Activated gamma-delta T cell treated with anti-CD3 and anti-CD28 coated beads, Interleukin-2, amount 50 U/mL, for 16 hours (primary cell): ENCODE measurements around the gene SLC34A3.

ENCODE experiments used
- DNase-seq: peaks from one replicate; pipeline ENCODE4 v3.0.0-alpha.2; 2020; ENCODE audit warnings: low read depth

The SLC34A3 gene

DNA sequence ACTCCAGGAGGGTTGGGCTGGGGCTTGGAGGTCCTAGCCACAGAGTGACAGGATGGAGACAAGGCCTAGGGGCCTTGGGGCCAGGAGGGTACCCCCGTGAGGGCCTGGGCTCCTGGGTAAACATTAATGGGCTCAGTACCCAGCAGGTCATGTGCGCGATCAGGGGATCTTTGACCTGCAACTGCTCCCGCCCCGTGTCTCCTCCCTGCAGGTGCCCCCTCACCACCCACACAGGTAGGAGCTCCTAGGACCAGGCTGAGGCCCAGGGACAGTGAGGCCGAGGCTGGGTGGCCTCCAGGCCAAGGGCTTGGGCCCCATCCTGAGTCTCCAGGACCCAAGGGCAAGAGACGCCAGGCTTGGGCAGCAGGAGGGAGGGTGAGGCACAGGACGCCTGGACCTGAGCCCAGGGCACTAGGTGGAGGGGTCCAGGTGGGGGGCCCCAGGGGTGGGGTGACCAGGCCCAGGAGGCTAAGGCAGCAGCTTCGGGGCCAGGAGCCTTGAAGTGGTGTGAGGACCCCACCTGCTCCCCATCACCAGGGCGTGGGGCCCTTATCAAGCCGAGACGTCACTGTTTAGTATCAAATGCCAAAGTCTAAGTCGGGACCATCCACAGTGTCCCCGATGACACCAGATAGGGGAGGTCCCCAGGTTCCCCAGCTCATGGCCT, at the start of gene SLC34A3:
SLC34A3 (plus strand) TSS at position 197 of the 667 bp plus-strand sequence. CDS start 802 bp downstream, outside the sequence.
- DNase-seq = no peak

DNA sequence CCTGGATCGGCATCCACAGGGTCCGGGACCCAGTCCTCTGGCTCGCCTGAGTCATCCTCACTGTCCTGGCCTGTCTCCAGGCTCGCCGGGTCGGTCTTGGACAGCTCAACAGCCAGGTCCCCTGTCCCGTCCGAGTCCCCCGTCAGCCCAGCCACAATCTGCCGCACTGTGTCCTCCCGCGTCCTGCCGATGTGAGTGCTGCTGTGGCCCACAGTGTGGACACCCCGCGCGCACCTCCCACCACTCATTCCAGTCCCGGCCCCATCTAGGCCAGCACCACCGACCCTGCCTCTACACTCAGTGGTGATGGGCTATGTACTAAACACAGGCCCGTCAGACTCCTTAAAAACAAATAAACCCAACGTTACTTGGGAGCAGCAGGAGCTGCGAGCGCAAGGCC, 49.0 kb upstream of the SLC34A3 start:
- DNase-seq = no peak

DNA sequence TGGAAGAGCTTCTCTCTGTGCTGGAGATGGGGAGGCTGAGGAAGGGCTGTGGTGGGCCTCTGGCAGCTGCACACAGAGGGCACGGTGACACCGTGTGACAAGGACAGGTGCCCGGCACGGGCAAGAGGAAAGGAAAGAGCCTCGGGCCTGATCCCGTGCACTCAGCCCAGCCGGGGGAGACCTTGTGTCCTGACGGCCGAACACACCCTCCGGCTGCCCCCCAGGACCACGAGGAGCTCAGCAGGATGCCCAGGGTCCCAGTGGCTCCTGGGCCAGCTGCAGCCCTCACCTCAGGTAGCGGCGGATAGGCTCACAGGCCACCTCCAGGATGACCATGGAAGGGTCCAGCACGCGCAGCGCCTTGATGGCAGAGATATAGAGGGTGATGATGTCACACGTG, 47.9 kb upstream of the SLC34A3 start:
- DNase-seq = no peak

DNA sequence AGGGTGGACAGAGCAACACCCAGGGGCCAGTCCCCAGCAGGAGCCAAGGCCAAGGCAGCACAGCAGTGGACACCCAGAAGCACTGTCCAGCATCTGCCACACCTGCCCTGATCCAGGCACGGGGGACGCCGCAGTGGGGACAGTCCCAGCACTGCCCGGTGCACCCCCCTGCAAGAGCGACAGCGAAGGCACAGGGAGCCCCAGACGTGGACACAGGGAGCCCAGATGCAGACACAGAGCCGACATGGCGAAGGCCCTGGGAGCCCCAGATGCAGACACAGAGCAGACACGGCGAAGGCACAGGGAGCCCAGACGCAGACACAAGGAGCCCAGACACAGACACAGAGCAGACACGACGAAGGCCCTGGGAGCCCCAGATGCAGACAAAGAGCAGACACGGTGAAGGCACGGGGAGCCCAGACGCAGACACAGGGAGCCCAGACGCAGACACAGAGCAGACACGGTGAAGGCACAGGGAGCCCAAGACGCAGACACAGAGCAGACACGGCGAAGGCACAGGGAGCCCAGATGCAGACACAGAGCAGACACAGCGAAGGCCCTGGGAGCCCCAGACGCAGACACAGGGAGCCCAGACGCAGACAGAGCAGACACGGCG, 46.6 kb upstream of the SLC34A3 start:
- no peak for DNase-seq

DNA sequence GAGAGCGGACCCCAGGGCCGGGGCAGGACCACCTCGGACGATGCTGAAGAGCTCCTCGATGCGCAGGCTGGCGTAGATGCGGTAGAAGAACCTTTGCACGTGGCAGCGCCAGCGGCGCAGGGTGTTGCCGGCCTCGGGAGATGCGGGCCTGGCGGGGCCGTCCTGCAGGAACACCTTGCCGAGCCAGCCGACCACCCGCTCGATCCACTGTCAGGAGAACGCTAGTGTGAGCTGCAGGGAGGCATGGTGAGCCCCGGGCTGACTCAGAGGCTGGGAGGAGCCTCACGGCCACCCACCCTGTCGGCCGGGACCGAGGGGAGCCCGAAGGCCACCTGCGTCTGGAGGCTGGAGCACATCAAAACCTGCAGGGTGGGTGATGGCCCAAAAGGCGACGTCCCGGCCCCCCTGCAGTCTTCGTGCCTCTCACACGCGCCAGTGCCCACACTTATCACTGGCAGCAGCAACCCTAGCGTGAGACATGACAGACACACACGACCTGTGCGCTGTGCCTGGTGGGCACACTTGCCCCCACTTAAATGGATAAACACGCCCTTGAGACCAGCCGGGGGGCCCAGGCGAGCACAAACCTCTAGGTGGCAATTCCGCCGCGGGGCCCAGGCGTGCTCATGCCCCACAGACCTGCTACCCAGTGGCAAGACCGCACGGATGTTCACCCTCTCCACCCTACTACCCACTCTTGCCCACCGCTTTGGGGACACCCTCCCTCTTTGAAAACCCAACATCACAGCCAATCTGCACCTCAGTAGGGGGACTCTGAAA, 45.6 kb upstream of the SLC34A3 start:
- no peak for DNase-seq

DNA sequence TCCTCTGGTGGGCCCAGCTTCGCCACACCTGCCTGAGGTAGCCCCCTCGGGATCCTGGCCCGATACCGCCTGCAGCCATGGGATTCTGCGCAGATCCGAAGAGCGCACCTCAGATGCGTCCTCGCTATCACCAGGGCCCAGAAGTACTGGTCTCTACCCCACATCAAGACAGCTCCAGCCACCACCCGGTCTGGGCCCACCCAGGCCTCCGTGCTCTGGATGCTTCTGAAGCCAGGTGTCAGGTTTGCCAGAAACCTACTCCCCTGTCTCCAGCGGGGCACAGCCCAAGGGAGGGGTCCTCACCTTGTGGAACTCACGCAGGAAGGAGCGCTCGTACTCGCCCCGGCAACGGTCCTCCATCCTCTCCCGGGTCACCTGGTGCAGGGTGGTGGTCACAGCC, 44.8 kb upstream of the SLC34A3 start:
- no peak for DNase-seq

DNA sequence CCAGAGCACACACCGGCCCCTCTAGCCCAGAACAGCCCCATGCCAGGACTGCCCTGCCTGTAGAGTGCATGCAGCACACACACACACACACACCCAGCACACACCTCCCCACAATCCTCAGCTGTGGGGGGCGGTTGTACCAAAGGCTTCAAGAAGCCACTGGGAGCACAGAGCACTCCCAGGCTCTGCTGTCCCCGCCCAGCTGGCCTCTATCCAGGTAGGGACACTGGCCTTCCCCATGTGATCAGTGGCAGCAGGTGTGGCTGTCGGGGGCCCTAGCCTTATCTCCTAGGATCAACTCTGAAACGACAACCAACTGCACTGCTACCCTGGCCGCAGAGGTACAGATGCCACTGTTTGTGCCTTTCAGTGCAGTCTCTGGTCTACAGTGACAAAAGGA, 44.3 kb upstream of the SLC34A3 start:
- DNase-seq = no peak

DNA sequence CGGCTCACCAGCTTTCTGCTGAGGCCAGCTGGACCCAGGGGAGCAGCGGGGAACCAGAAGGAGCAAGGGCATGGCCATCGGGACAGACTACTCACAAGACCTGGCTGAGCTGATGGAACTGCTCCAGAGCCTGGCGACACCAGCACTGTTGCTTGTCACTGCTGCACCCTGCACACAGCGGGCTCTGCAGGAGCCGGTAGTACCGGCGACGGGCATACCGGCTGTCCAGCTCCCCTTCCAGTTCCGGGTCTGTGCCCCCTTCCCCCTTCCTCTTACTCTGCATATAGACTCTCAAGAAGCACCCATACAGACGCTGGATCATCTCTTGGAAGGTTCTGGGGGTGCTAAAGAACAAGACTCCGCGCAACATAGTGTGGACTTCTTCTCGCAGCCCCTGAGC, 43.3 kb upstream of the SLC34A3 start:
- no peak for DNase-seq

DNA sequence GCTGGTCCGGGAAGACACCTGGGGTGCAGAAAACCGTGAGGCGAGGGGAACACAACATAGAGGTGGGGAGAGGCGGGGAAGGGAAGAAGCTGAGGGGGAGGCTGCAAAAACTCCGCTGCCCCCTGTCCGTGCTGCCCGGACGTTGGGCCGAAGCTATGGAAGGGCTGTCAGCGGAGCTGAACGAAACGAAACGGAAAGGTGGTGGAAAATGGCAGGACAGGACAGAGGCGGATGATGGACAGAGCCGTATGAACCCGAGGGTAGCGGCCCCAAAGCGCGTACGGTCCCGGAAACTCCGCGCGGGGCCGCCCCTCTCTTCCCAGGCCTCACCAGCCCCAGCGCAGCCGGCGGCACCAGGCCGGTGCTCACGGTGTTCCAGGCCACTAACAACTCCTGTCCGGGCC, 42.6 kb upstream of the SLC34A3 start:
- no peak for DNase-seq

DNA sequence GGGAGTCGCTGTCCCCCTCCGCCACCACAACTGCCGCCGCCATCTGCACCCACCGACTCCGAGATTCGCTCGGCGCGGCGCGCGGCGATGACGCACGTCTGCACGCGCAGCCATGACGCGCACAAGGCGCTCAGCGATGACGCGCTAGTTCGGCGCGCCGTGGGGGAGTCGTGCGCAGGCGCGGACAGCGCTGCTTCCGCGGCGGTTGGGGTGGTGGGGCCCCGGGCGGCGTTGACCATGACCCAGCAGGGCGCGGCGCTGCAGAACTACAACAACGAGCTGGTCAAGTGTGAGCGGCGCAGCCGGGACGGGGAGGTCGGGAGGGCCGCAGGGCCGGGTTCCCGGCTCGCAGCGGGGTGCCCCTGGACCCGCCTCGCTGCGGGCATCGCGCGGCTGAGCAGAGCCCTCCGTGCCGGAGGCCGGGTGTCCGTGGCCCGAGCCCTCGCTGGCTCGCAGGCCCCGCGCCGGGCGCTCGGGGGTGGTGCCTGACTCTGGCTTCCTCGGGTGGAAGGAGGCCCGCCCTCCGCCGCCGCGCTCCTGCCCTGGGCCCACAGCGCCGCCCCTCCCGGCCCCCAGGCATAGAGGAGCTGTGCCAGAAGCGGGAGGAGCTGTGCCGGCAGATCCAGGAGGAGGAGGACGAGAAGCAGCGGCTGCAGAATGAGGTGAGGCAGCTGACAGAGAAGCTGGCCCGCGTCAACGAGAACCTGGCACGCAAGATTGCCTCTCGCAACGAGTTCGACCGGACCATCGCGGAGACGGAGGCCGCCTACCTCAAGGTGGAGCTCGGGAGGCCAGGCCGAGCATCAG, 42.0 kb upstream of the SLC34A3 start, which contains the start of the genes ANAPC2 and SSNA1:
ANAPC2 (minus strand) TSS at position 71 of the 807 bp plus-strand sequence; CDS start at position 43, 28 bp downstream.
SSNA1 (plus strand) TSS at position 187 of the 807 bp plus-strand sequence; CDS start at position 238, 51 bp downstream.
- DNase-seq = peak; percentile 87

DNA sequence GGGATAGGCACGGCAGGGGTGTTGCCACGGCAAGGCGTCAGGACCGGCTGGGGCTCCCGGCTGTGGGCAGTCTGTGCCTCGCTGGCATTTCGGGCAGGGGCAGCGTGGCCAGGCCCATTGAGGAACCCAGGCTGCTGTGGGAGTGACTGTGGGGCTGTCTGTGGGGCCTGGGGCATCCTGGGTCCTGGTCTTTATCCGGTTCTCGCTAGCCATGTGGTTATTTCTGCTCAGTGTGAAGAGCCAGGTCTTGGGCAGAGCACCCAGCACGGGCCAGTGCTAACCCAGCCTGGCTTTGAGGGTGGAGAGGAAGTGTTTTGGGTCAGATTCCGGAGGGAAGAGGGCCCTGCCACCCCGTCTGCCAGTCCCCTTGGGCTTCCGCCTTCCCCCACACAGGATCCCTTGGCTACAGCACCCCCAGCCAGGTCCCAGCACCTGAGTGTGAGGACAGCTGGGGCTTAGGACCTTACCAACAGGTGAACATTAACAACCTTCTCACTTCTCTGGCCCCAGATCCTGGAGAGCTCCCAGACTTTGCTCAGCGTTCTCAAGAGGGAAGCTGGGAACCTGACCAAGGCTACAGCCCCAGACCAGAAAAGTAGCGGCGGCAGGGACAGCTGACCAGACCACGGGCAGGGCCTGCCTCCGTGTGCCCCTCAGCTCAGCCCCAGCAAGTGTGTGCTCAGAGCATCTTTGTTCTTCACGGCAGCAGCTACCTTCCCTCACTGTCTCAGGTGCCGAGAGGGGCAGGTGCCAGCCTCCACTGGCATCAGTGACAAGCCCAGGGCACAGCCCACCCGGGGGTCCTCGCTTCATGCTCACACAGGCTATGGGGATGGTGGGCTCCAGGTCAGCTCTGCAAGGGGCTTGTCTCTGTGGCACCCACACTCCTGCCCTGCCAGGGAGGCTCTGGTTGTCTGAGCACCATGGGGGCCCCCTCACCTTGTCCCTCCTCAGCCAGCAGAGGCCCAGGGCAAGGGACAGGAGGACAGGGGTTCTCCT, 41.1 kb upstream of the SLC34A3 start:
- DNase-seq = no peak

DNA sequence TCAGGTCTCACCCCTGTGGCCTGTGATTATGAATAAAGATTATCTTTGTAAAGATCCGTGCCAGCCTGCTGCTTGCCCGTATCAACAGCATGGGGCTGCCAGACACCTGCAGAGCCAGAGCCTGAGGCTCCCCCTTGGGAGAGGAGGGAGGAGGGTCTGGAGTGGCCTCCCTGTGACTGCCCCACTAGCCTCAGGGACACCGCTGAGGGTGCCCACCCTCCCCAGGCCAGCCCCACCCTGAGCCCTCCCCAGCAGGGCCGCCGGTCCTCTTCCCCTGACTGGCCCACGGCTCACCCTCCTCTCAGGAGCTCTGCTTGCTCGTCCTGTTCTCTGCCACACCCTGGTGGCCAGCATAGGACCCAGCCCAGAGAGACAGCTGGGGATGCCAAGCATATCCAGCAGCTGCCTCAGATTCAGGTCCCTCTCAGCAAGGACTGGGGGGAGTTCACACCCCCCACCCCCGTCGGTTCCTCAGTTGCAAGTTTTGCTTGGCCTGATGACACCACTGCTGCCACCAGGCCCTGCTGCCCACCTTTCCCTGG, 40.3 kb upstream of the SLC34A3 start:
- DNase-seq = no peak

DNA sequence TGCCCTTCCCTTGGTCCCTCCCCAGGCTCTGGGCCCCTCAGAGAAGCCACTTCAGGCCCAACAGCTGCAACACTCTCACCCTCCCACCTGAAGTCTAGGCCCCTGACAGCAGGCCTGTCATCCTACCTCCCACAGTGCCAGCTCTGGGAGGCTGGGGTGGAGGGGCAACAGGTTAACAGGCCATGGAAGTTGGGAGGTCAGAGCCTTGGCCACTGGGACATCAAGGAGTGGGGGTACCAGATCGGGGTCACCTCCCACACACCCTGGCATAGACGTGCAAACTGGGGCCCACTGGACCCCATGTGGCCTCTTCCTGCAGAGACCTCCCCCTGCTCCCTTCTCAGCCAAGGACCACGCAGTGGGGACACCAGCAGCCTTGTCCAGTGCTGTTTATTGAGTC, 39.5 kb upstream of the SLC34A3 start:
- DNase-seq = no peak

DNA sequence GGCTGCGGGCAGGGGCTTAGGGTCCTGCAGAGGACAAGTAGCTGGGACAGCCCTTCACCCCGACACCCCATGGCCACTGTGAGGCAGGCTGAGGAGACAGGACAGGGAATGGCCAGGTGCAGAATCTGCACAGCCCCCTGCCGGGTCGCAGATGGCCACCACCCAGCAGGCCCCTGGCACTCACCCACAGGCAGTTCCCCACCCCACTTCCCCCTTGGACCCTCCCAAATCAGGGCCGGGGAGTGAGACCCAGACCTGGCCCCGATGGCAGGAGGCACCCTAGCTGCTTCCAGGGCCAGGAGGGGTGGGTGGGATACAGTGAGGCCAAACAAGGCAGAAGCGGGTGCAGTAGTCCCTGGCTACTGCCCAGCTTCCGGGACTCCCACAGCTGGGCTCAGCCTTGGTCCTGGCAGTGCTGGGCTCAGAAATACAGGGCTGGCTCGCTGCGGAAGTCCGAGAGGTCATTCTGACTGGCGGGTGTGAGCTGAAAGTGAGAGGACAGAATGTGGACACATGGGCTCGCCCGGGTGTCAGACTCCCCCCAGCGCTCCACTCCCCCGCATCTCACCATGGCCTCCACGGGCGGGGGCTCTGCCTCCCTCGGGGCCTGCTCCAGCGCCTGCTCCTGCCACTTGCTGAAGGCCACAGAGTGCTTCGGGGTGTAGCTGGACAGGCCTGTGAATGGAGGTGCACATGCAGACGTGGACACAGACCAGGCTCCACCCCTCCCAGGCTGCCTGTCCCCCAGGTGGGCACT, 38.8 kb upstream of the SLC34A3 start:
- no peak for DNase-seq

DNA sequence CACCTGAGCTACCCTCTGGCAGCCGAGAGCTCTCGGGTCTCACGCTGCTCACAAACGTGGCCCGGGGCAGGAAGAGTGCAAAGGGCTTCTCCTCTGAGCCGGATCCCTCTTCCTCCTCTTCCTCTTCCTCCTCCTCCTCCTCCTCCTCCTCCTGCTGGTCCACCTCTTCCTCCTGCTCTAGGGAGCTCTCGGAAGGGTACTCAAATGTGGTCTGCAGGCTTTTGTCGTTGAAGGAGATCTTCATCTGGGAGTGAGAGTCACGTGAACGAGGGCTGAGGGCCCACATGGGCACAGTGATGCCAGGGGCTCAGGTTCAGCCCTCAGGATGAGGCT, 38.3 kb upstream of the SLC34A3 start:
- no peak for DNase-seq

DNA sequence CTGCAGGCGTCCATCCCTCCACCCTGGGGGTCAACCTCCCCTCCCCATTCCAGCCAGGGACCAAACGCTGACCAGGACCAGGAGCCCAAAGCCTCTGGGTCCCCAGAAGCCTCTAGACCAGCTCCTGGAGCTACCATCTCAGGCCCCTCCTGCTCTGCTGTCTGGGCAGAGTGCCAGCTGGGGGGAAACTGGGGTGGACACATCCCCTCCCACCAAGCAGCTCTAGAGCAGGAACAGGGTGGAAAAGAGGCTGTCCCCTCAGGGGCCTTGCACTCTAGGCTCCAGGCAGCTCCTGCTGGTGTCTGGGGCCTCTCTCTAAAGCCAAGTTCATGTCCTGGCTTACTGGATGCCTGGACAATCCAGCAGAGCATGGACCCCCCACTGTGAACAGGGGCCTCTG, 37.8 kb upstream of the SLC34A3 start:
- no peak for DNase-seq

DNA sequence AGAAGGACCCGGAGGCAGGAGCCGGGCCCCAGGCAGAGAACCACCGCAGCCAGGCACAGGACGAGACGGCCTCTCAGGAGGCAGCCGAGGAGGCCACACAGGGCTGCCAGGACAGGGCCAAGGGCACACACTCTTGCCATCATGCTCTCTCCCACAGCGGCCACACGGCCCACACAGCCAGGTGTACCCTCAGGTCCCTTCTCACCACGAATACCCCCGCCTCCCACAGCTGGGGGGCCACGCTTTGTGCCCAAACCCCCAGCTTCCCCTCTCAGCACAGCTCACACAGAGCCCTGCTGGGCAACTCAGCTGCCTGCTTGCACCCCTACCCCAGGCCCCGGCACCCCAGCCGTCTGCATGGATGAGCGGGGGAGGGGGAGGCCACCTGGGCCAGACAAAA, 36.9 kb upstream of the SLC34A3 start:
- no peak for DNase-seq

DNA sequence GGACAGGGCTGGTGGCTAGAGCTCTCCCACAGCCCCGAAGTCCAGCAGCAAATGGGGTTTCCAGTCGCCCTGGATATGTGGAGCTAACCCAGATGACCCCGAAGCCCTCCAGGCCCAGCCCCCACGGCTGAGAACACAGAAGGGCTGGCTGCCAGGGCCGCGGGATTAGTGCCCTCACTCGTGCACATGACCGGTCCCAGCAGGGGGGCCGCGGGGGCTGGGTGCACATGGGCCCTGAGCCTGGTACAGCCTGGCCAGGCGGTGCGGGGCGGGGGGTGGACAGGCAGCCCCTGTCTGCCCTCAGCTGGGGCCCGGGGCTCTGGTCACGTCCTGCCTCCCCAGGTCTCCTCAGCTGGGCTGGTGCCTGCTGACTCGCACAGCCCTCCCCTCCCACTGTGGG, 36.3 kb upstream of the SLC34A3 start:
- DNase-seq = no peak

DNA sequence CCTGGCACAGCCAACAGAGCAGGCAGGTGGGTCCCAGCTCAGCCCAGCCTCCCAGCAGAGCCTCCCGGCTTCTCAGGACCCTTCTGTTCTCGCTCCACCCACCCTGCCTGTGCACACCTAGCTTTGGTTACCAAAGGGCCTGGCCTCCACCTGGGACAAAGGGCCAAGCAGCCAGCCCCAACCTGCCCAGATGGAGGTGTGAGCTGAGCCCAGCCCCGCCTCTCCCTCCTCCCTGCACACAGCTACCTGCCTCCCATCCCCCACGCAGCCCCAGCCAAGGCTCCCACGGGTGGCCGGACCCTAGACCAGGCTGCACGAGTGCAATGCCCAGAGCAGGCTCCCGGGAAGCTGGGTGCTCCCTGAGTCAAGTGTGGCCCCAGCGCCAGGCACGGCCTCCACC, 35.8 kb upstream of the SLC34A3 start:
- no peak for DNase-seq
